Measurements from ENCODE around the gene JARID2. TPM values are rescaled to one million over a fixed set of nuclear protein-coding genes. Genes with fewer than 3 reads are reported as not detected.

The JARID2 gene
- total and polyA plus RNA-seq, 7 experiments from 2014 or later, result 6.9 to 39.6 (median 24.1) TPM

DNA sequence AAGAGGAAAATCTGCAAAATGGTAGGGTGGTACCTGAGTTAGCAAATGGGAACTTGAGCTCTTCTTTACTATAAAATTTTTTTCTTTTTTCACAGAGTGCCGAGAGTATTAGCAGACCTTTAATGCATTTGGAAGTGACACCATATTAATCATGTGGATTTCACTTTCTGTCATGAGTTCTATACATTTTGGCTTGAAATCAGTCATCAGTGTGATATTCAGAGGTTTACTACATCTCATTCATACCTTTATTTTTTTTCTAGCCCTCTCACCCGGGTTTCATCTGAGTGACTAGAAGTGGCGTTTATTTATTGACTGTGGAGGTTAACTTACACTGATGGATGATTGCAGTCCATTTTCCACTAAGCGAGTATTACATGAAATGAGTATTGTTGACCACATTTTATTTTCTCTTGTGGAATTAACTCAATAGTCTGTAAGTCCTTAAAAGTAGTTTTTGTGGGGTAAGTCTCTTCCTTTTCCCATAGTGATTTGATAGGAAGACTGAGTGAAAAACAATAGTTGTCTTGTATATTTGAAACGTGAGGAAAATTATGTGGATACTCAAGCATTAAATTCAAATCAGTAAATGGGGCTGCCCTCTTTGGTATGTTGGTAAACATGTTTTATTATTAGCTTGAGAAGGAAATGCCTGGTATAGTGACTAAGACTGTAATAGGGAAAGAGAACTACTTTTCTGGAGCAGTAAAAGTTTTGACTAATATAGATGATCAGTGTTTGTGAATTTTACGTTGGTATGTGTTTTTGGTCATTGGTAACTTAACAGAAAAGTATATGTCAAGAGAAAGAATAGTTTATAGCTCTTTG, 55.5 kb downstream of the JARID2 start:
- Histone ChIP-seq H3K9me3 (ENCODE audit: control insufficient read depth in 2 of 3, low read length in 3 of 3) (no peaks in the 10 kb centered on the region), H3K4me1 (ENCODE audit: control insufficient read depth in 2 of 2, insufficient read depth in 2 of 2, low read length in 2 of 2) (peaks cover 28 to 37% of the 10 kb centered on the region in 2 donors), H3K4me3 (ENCODE audit: low read length) (no peak overlapping the region), H3K27me3 (ENCODE audit: control insufficient read depth in 2 of 2, insufficient read depth in 2 of 2, low read length in 2 of 2) (no peaks in the 10 kb centered on the region), H3K36me3 (ENCODE audit: control insufficient read depth in 2 of 3, insufficient read depth in 3 of 3, low read length in 3 of 3) (no peaks in the 10 kb centered on the region), H3K27ac (ENCODE audit: low read depth, low read length) (no peak overlapping the region)
- POLR2A ChIA-PET, result no interaction called here
- Mint-ChIP-seq H3K9me3 (no peaks in the 10 kb centered on the region), H3K27ac (peak overlapping the region in 4 of 9 donors; percentile 4 to 72 (median 25)), H3K36me3 (peaks cover 0 to 9% (median 6%) of the 10 kb centered on the region in 5 donors), H3K27me3 (no peaks in the 10 kb centered on the region), H3K4me3 (no peak overlapping the region), H3K4me1 (peaks cover 68 to 90% (median 79%) of the 10 kb centered on the region in 7 donors)
- DNase-seq (no peak), ATAC-seq (no peak)
- CTCF ChIA-PET, result no interaction called here
- intact Hi-C loops (cut with micrococcal nuclease), result loop anchor here in 1 of 2 donors (5.0 kb wide), 1 partner anchor 34 kb away; no protein-coding TSS in a partner anchor

DNA sequence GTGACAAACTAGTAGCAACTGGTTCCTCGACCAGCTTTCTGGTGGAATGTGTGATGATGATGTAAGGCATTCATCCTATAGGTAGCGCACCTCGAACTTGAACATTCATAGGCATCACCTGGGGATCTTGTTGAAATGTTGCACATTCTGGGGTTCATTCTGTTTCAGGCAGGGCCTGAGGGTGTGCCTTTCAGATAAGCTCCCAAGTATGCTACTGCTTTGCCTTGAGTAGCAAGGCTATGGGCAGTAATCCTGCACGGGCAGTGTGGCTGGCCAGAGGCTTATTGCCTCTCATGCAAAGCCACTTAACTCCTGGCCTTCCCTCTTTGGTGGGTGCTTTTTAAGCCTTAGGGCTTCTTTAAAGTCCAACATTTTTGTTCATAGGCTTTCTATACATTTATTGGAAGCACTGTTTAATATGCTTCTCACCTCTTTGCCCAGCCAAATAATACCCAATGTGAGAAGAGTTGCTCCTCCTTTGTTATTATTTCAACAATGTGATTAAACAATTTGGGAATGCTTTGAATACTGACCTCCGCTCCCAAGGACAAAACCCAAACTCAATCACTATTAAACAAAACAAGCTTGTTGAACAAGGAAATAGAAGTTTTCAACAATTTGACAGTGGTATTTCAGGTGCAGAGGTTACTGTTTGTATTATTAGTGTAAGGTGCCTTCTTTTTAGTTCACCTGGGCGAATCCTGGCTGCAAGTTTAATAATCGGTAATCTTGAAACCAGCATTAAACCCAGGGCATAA, 57.5 kb downstream of the JARID2 start:
- H3K36me3 ChIP-seq (ENCODE audit: control insufficient read depth in 2 of 3, insufficient read depth in 3 of 3, low read length in 3 of 3), result no peaks in the 10 kb centered on the region
- ATAC-seq, result no peak
- H3K27ac ChIP-seq (ENCODE audit: low read depth, low read length), result no peak overlapping the region
- no peak for DNase-seq
- Mint-ChIP-seq H3K27ac (peak overlapping the region in 3 of 9 donors; percentile 1 to 39 (median 21)), H3K4me1 (peaks cover 67 to 87% (median 76%) of the 10 kb centered on the region in 7 donors), H3K27me3 (no peaks in the 10 kb centered on the region), H3K4me3 (no peak overlapping the region), H3K36me3 (peaks cover 0 to 9% (median 6%) of the 10 kb centered on the region in 5 donors), H3K9me3 (no peaks in the 10 kb centered on the region)
- ChIA-PET CTCF (no interaction called here), POLR2A (interaction anchor here (1.9 kb wide), 1 partner anchor 19 kb away, joined by 4 read pairs; no protein-coding TSS in a partner anchor)
- H3K4me1 ChIP-seq (ENCODE audit: control insufficient read depth in 2 of 2, insufficient read depth in 2 of 2, low read length in 2 of 2), result peaks cover 21 to 38% of the 10 kb centered on the region in 2 donors
- intact Hi-C loops (cut with micrococcal nuclease), result loop anchor here in 1 of 2 donors (5.0 kb wide), 1 partner anchor 36 kb away; no protein-coding TSS in a partner anchor
- no peak overlapping the region for H3K4me3 ChIP-seq (ENCODE audit: low read length)
- no peaks in the 10 kb centered on the region for H3K27me3 ChIP-seq (ENCODE audit: control insufficient read depth in 2 of 2, insufficient read depth in 2 of 2, low read length in 2 of 2)
- no peaks in the 10 kb centered on the region for H3K9me3 ChIP-seq (ENCODE audit: control insufficient read depth in 2 of 3, low read length in 3 of 3)

DNA sequence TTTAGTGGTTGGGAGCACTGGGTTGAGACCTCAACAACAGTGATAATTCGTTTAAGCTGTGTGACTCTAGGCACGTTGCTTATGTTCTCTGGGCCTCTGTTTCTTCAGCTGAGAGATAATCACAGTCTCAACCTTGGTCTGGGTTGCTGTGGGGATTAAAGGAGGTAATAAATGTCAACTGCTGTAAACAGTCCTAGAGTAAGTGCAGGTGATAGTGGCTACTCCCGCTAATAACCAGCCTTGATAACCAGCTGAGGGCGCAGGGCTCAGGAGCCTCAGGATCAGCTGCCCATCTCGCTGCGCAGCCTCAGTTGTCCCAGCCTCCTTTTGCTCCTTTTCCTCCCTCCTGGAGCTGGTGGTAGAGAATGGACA, 58.0 kb downstream of the JARID2 start:
- ATAC-seq (no peak), DNase-seq (no peak)
- peaks cover 0 to 8% (median 6%) of the 10 kb centered on the region in 5 donors for H3K36me3 Mint-ChIP-seq
- H3K27ac Mint-ChIP-seq, result peak overlapping the region in 2 of 9 donors; percentile 1 to 21
- H3K4me3 Mint-ChIP-seq, result no peak overlapping the region
- Histone ChIP-seq H3K27me3 (ENCODE audit: control insufficient read depth in 2 of 2, insufficient read depth in 2 of 2, low read length in 2 of 2) (no peaks in the 10 kb centered on the region), H3K27ac (ENCODE audit: low read depth, low read length) (no peak overlapping the region), H3K9me3 (ENCODE audit: control insufficient read depth in 2 of 3, low read length in 3 of 3) (no peaks in the 10 kb centered on the region), H3K4me1 (ENCODE audit: control insufficient read depth in 2 of 2, insufficient read depth in 2 of 2, low read length in 2 of 2) (peaks cover 21 to 40% of the 10 kb centered on the region in 2 donors), H3K4me3 (ENCODE audit: low read length) (no peak overlapping the region), H3K36me3 (ENCODE audit: control insufficient read depth in 2 of 3, insufficient read depth in 3 of 3, low read length in 3 of 3) (no peaks in the 10 kb centered on the region)
- H3K27me3 Mint-ChIP-seq, result no peaks in the 10 kb centered on the region
- CTCF ChIA-PET, result no interaction called here
- intact Hi-C loops (cut with micrococcal nuclease), result loop anchor here in 1 of 2 donors (5.0 kb wide), 1 partner anchor 37 kb away; no protein-coding TSS in a partner anchor
- H3K4me1 Mint-ChIP-seq, result peaks cover 69 to 88% (median 78%) of the 10 kb centered on the region in 7 donors
- H3K9me3 Mint-ChIP-seq, result no peaks in the 10 kb centered on the region
- POLR2A ChIA-PET, result interaction anchor here (1.9 kb wide), 1 partner anchor 18 kb away, joined by 4 read pairs; no protein-coding TSS in a partner anchor

DNA sequence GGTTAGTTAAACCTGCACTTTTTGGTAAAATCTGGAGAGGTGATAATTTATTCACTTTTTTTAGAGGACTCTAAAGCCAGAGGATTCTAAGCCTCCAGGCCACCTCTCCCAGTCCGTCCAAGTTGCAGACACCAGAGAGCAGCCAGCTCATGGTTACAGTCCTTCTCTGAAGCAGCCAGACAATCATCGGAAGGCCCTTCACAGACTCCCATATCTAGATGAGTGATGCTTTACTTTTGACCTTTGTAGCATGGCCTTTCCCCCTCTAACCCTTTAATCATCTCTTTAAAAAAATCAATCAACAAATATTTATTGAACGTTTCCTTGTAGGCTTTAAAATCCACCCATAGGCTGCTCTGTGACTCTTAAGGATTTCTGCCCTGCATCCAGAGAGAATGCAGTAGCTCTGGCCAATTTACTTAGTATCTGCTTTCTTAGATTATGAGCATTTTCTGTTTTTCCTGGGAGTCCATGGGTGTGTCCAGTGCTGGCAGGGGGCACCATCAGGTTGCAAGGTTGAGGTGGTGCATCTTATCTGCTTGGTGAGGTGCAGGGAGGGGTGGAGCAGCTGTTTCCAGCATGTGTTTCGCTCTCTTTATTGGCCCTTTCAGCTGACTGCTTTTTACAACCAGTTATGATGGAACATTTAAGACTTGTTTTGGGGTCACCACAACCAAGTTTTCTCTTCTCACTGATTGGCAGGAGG, 58.6 kb downstream of the JARID2 start:
- Mint-ChIP-seq H3K27me3 (no peaks in the 10 kb centered on the region), H3K4me1 (peaks cover 69 to 88% (median 78%) of the 10 kb centered on the region in 7 donors), H3K4me3 (peak overlapping the region in 6 of 10 donors; percentile 6 to 55 (median 36)), H3K27ac (peak overlapping the region in 8 of 9 donors; percentile 19 to 78 (median 60)), H3K9me3 (no peaks in the 10 kb centered on the region), H3K36me3 (peaks cover 0 to 10% (median 6%) of the 10 kb centered on the region in 5 donors)
- CTCF ChIA-PET, result interaction anchor here (0.7 kb wide), 1 partner anchor 263 kb away, joined by 3 read pairs; no protein-coding TSS in a partner anchor
- POLR2A ChIA-PET, result interaction anchor here (0.6 to 1.9 kb wide), 2 partner anchors 18 to 97 kb away, joined by 3 to 4 read pairs; no protein-coding TSS in a partner anchor
- Histone ChIP-seq H3K4me1 (ENCODE audit: control insufficient read depth in 2 of 2, insufficient read depth in 2 of 2, low read length in 2 of 2) (peaks cover 20 to 36% of the 10 kb centered on the region in 2 donors), H3K36me3 (ENCODE audit: control insufficient read depth in 2 of 3, insufficient read depth in 3 of 3, low read length in 3 of 3) (no peaks in the 10 kb centered on the region), H3K27ac (ENCODE audit: low read depth, low read length) (no peak overlapping the region), H3K4me3 (ENCODE audit: low read length) (no peak overlapping the region), H3K27me3 (ENCODE audit: control insufficient read depth in 2 of 2, insufficient read depth in 2 of 2, low read length in 2 of 2) (no peaks in the 10 kb centered on the region), H3K9me3 (ENCODE audit: control insufficient read depth in 2 of 3, low read length in 3 of 3) (no peaks in the 10 kb centered on the region)
- DNase-seq (no peak), ATAC-seq (no peak)
- intact Hi-C loops (cut with micrococcal nuclease), result loop anchor here (1.0 to 5.0 kb wide), 2 partner anchors 8 to 37 kb away; no protein-coding TSS in a partner anchor

DNA sequence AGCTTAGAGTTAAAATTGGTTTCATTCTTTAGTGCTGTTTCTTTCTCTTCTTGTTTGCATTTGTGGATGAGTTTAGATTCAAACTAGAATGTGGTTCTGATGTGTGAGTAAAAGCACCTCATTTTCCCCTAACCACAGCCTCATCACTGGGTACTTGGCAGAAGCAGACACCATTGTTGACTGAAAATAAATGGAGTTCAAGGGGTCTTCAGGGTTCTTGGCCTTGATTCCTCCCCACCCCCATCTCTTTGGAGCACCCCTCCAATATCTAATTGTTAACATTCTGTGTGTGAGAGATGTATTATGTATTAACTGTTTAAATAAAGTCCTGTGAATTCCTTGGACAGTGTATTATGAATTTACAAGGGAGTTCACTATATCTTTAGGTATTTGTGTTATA, 59.6 kb downstream of the JARID2 start:
- intact Hi-C loops (cut with micrococcal nuclease), result loop anchor here in 1 of 2 donors (1.0 kb wide), 1 partner anchor 9 kb away; no protein-coding TSS in a partner anchor
- ChIA-PET CTCF (no interaction called here), POLR2A (interaction anchor here (0.8 kb wide), 1 partner anchor 66 kb away, joined by 4 read pairs; no protein-coding TSS in a partner anchor)
- DNase-seq (no peak), ATAC-seq (peak; percentile 39)
- Histone ChIP-seq H3K4me3 (ENCODE audit: low read length) (no peak overlapping the region), H3K27ac (ENCODE audit: low read depth, low read length) (no peak overlapping the region), H3K4me1 (ENCODE audit: control insufficient read depth in 2 of 2, insufficient read depth in 2 of 2, low read length in 2 of 2) (peaks cover 15 to 26% of the 10 kb centered on the region in 2 donors), H3K27me3 (ENCODE audit: control insufficient read depth in 2 of 2, insufficient read depth in 2 of 2, low read length in 2 of 2) (no peaks in the 10 kb centered on the region), H3K9me3 (ENCODE audit: control insufficient read depth in 2 of 3, low read length in 3 of 3) (no peaks in the 10 kb centered on the region), H3K36me3 (ENCODE audit: control insufficient read depth in 2 of 3, insufficient read depth in 3 of 3, low read length in 3 of 3) (no peaks in the 10 kb centered on the region)
- no peaks in the 10 kb centered on the region for H3K9me3 Mint-ChIP-seq
- H3K4me1 Mint-ChIP-seq, result peaks cover 68 to 86% (median 76%) of the 10 kb centered on the region in 7 donors
- peaks cover 0 to 12% (median 6%) of the 10 kb centered on the region in 5 donors for H3K36me3 Mint-ChIP-seq
- peak overlapping the region in 8 of 9 donors; percentile 19 to 78 (median 64) for H3K27ac Mint-ChIP-seq
- H3K27me3 Mint-ChIP-seq, result no peaks in the 10 kb centered on the region
- peak overlapping the region in 6 of 10 donors; percentile 14 to 59 (median 37) for H3K4me3 Mint-ChIP-seq
